Glomerular visceral epithelial cell (primary cell): ENCODE data around the gene MAPK11.

ENCODE experiments used
- DNase-seq: peaks from one replicate; pipeline ENCODE4 v3.0.0-alpha.2; 2016; ENCODE audit errors: extremely low spot score

MAPK11 gene

DNA sequence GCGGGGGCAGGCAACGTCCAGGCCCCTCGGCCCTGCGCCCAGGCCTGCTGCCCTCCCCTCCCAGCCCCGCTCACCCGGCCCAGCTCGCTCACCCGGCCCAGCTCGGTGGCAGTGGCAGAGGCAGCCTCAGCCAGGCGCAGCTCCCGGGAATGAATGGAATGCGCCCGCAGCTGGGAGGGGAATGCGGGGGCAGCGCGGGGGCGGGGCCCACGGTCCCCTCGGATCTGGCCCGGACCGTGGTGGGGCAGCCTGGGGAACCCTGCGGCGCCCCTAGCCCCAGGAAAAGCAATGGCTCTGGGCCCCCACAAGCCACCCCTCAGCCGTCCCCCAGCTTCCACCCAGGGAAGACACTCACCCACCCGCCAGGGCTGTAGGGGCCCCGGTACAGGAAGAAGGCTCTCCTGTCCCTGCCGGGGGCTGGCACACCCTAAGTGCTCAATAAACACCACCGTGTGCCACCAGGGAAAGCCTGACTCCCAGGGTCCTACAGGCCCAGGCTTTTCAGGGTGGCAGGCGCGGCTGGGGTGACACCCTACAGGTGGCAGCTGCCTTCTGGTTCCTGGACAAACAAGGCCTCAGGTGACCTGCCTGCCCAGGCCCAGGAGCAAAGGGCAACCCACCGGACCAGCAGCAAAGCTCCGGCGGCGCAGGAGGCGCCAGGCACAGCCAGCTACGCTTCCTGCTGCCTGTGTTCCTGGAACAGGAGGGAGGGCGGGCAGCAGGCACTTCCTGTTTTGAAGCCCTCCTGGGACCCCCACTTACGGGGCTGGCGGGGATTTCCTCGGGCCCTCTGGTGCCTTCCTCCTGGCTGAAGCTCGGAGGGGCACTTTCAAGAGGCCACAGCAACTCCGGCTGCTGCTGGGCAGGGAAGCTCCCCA lies 23.5 kb upstream of the MAPK11 start:
- DNase-seq = peak; percentile 86

DNA sequence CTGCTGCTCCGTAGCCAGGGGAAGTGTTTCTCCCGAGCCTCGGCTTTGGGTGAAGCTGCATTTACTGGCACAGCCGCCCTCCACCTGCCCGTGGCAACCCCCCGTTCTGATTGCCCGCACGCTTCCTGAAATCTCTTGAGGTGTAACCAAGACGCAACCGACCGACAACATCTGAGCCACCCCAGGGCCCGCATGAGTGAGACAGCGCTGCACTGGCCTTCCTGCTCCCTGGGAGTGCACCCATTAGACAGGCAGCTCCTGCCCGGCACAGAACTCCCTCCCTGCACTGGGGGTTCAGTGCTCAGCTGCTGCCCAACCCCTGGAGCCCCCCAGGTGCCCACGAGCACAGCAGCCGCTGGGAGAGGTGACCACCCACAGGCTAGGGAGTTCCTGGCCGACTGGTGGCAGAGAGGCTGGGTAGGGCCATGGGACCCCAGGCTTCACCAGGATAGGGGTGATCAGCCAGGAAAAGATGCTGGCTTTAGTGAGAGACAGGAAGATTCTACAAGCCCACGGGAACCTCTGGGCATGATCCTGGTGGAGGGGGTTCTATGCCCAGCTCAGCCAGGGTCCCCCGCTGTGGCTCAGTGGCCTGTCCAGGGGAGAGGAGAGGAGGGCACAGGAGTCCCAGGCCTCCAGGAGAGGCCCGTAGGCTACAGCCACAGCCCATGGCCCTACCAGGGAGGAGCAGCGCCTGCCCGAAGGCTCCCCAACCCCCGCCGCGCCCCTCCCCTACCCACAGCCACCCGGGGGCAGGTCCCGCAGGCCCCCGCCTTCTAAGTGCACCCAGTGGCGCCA lies 22.7 kb upstream of the MAPK11 start:
- peak; percentile 71 for DNase-seq

DNA sequence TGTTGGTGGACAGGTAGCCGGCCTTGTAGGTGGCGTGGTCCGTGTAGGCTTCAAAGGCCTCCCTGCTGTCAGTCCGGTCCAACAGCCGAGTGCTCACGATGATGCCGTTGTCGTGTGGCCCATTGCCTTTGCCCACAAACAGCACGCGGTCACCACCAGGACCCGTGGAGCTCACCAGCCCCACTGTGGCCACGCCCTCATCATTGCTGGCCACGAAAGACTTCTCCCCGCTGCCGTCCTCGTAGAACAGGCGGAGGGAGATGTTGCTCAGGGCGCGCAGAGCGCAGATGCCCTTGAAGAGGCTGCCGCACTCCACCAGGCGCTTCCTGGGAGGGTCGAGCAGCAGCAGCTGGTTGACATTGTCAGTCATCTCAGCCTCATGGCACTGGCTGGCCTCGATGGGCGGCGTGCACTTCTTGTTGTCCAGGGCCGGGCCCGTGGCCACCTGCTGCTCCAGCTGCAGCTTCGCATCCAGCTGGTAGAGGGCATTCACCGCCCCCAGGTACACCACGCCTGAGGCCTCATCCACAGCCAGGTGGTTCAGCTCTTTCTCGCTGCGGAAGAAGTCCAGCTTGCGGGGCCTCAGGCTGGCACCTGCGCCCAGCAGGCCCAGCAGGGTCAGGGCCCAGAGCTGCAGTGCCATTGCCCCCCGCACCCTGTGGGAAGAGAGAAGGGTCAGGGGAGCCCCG lies 19.9 kb upstream of the MAPK11 start:
- no peak for DNase-seq

DNA sequence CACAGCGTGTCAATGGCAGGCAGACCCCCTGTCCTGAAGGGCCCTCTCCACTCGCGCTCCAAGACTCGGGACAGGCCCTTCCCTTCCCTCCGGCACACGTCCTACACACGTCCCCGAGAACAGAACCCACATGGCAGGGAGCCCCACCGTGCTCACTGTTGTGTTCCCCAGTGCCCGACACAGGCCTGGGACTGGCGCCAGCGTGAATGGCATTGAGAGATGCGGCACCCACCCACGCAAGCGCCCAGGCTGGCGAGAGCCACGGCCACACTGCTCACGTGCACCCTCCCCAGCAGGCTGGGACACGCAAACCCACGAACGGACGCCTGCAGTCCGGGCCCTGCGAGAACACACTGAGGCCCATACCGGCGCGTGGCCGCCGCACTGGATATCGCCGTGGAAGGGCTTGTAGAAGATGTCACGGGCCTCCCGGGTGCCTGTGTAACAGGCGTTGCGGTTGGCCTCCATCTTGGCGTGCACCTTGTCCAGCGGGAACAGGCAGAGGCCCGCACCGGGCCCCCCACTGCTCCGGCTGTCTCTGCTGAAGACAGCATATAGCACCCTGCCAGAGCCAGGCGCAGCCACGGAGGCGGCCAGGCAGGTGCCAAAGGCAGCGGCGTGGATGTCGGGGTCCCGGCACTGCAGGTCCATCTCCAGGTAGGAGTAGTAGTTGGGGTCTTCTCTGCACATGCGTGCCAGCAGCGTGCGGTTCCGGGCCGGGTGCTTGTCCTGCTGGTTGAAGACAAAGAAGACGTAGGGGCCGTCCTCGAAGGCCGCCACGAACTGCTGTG lies 19.2 kb upstream of the MAPK11 start:
- DNase-seq = no peak

DNA sequence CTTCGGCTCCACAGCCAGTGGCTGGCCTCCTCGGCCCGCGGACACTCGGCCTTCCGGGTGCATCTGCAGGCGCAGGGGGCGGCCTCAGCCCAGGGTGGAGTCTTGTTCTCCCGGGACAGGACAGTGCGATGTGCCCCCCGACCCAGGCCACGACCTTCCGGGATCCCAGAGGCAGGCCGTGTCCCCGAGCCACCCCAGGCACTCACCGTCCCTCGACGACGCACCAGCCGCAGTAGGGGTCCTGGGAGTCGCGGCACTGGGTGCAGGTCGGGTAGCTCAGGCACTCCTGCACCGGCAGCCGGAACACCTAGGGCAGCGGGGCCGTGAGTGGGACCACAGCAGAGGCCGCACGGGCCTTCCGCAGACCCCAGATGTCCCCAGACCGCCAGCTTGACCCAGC lies 17.6 kb upstream of the MAPK11 start:
- no peak for DNase-seq

DNA sequence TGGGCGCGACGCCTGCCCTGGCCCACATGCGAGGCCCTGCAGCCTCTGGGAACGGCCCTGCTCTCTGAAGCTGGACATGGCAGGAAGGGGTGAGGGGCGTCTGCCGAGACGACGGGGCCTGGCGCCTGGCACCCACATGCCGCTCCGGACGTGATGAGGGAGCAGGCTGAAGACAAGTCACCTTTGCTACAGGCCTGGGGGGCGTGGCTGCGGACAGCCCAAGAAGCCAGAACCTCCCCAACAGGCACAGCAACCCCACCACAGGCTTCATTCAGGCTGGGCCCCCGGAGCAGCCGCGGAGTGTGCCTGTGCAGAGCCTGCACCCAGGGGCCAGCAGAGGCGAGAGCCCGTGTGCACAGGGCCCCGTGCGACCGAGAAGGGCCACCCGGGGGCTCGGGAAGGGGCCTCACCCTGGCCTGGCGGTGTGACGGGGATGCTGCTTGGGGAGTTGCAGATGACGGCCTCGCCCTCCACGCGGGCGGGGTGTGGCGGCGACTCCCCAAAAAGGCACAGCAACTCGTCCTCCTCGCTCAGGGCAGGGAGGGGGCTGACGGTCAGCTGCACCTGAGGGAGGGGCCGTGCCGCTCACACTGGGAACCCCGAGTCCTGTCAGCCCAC lies 16.6 kb upstream of the MAPK11 start:
- no peak for DNase-seq

DNA sequence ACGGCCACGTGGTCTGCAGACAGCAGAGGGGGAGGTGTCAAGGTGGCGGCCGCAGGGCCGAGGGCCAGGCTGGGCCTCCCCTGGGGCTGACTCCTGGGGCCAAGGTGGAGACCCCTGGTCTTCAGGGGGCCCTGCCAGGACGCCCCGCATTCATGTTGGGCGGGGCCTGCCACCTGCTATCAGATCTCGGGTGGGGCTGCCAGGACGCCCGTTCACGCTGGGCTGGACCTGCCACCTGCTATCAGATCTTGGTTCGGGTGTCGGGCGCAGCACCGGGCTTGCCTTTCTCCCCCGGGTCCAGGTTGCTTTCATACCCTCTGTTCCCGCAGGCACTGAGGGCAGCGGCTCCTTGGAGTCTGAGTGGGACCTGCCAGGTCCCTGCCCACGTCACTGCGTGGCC lies 16.1 kb upstream of the MAPK11 start:
- no peak for DNase-seq

DNA sequence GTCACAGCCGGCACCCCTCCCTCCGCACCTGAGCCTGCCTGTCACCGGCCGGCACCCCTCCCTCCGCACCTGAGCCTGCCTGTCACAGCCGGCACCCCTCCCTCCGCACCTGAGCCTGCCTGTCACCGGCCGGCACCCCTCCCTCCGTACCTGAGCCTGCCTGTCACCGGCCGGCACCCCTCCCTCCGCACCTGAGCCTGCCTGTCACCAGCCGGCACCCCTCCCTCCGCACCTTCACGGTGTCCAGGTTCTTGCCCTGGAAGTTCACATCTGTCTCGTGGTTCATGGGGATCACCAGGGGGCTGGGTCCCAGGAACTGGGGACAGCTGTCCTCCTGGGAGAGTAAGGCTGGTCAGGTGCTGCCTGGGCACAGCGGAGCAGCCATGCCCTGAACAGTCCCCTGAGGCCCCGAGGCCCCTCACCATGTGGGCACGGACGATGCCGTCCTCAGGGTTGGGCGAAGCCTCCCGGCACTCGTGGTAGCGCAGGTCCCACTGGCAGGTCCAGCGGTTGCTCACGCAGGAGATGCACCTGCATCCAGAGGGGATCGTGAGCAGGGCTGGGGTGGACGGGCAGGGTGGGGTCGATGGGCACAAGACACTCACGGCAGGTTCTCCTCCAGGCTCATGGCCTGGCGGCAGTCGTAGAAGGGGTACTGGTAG lies 15.5 kb upstream of the MAPK11 start:
- DNase-seq = no peak

DNA sequence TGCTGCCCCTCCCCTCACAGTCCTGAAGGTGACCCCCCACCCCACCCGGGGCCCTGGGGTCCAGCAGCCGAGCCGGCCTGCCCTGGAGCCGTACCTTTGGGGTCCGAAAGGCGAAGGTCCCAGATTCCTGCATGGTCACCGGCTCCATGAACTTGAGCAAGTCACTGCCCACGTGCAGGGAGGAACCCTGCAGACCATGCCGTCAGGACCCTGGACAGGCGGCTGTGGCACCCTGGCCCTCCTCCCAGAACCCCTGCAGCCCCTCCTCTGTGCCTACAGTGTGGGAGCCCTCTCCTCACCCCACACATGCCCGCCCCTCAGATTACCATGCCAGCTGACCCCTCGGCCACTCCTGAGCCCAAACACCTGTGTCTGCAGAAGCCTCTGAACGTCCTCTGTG lies 14.3 kb upstream of the MAPK11 start:
- DNase-seq = no peak

DNA sequence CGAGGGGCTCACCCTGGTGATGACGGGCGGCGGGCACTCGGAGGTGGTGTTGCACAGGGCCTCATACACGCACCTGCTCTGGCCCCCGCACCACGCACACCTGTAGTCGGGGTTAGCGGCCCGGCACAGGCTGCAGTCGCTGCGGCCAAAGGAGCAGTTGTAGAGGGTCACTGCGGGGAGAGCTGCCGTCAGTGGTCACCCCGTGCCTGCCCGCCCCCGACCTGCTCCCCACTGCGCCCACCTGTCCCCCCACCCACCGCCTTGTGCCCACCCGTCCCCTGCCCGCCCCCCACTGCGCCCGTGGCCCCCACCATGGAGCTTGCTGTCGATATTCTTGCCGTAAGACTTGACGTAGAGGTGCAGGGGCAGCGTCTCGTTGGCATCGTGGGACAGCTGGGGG lies 13.6 kb upstream of the MAPK11 start:
- no peak for DNase-seq

DNA sequence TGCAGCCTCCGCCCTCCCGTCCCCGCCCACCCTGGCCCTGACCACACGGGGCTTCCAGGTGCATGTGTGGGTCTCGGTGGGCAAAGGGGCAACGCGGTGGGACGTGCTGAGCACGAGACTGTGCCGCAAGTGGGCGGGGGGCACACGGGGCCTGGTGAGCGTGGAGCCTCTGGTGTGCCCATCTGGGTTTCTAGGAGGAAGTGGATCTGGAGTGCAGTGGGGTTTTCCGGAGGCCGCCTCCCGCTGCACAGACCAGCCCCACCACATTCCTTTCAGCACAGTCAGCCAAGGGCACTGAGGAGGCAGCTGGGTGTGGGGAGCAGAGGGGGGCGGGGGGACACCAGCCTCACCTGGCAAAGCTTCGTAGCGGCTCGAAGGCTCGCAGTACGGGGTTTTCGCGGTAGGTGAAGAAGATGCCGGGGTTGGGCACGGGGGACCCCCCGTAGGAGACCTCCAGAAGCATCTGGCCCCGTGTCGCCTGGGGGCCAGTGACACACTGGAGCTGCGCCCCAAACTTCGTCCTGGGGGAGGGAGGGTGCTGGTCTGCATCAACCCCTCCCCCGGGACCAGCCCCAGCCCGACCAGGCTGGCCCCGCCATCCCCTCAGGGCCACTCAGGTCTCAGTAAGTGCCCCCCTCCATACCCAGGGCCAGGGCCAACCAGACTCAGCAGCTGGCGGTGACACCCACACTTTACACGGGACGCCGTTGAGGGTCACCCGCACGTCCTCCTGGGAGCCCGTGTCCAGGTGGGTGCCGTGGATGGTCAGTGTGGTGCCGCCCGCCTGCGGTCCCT lies 12.4 kb upstream of the MAPK11 start:
- DNase-seq = peak; percentile 94

DNA sequence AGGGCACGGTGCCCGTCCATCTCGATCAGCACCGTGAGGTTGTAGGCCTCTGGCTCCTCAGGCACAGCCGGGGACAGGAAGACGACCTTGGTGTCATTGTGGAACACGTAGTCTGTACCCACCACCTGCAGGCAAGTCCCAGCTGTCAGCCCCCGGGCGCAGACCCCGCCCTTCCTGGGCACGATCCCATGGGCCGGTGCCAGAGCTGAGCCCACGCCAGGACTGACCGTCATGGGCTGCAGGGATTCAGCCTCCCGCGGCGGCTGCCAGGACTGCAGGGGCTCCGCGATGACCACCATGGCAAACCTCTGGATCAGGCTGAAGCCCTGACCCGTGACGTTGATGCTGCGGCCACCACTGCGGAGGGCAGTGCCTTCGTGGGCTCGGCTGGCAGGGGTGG lies 11.8 kb upstream of the MAPK11 start:
- peak; percentile 79 for DNase-seq

DNA sequence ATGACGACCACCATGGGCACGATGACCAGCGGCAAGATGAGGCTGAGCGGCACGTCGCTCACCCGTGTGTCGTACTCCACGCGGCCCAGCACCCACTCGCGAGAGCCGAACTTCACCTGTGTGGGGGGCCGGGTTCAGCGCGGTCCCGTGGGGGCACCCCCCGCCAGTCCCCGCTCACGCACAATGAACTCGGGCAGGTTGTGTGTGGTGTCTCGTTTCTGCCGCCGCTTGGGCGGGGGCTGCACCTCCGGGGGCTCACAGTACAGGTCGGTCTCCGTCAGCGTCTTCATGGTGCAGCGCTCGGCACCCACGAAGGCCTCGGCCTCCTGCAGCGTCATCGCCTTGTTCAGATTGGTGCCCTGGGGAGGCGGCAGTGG lies 11.2 kb upstream of the MAPK11 start:
- no peak for DNase-seq

DNA sequence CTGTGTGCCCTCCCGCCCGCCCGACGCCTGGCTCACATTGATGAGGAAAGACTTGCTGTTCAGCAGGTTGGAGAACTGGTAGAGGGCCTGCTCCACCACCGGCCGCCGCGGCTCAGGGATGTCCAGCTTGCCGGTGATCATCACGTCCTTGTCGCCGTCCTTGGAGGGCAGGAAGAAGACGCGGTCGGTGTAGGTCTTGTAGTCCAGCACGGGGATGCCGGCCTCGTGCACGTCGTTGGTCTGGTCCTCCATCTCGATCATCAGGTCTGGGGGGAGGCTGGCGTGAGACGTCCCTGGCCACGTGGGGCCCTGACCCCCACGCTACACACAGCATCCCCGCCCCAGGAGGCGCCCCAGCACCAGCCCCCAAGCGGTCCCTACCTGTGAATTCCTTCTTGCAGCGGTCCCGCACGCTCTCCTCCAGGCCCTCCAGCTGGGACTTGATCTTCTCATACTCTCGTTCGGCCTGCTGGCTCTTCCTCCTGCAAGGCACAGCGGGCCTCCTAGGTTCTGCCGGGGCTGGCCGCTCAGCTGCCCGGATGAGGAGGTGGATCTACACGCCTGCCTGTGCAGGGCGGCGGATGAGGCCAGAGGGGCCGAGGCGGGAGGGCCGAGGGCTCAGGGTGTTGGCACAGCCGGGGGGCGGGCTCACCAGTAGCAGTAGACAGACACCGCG lies 10.7 kb upstream of the MAPK11 start:
- no peak for DNase-seq

DNA sequence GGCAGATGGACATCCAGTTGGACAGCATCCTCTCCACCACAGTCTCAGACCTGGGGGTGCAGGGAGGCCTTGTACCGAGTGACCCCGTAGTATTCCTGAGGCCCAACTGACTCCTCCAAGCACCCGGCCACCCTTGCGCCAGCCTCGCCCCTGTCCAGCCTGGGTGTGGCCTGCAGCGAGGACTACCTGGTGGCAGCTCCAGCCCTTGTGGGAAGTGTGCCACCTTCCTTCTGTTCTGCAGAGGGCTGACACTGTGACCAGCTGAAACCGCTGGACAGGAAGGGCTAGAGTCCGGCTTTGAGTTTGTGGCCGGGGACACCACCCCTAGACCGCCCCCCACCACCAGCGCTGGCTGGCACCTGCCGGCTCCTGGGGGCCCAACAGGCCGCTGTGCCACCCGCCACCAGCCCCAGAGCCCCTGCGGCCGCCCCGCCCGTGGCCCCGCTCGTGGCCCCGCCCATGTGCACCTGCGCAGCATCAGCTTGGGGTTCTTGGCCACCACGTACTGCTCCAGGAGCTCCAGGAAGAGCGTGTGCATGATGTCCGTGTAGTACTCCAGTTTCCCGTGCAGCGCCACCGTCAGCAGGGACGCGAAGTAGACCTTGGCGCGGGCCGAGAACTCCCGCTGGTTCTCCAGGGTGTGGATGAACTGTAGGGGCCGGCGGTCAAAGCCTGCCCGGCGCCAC lies 10.0 kb upstream of the MAPK11 start:
- no peak for DNase-seq

DNA sequence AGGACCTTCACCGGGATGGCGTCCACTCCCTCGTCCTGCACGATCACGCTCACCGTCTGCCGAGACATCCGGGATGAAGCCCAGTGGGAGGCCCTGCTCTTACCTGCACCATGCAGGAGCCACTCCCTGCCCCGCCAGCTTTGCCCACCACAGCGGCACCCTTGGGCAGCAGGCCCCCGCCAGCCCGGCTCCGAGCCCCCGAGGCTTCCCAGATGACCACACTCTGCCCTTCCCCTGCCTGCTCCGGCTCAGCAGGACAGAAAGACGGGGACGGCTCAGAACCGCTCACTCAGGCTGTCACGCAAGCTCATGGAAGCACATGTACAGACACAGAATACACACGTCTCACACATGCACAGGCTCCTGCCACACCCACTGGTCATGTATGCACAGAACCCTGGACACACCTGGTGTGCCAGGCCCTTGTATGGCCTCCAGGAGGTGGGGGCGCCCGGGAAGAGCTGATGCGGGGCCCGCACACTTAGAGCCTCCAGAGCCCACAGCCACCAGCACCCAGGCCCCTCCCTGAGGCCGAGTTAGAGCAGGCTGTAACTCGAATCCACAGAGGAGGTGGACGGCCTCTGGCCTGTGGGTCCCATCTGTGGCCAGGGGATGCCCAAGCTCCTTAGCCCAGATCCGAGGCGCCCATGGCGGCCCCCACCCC lies 8.9 kb upstream of the MAPK11 start:
- no peak for DNase-seq

DNA sequence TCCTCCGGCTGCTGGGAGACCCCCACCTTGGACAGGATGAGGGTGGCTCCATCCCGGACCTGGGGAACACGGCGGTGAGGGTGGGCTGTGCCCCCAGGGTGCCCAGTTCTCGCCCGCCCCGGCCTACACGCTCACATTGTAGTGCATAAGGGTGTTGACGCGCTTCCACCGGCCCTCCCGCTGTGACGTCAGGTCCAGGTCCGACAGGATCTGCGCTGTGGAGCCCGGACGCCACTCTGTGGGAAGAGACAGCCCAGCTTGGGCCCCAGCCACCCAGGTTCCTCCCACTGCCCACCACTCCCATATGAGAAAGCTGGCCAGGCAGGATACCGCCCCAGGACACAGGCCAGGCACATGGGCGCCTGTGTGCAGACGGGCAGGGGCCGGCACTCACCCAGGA lies 8.3 kb upstream of the MAPK11 start:
- no peak for DNase-seq

DNA sequence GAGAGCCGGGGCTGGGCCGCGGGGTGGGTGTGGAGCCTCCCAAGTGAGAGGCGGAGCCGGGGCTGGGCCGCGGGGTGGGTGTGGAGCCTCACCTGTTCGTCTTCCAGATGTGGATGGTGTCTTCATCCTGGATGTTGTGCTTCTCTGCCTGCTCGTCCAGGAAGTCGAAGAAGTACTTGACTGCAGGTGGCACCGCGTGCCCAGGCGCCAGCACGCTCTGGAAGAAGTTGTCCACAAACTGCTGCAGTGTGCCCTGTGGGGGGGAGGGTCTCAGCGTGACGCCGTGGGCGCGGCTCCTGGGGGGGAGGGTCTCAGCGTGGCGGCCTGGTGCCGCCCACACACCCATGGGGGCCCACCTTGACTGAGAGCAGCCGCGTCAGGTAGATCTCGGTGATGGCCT lies 7.6 kb upstream of the MAPK11 start:
- no peak for DNase-seq
